OCI-LY1 (cell line): ENCODE data around the gene PRCP.

Source experiments
- CTCF ChIP-seq: fragments of 200-600 bp; sonication (generic), shearing (Covaris generic); IDR thresholded peaks from 2 replicates; pipeline ENCODE4 v1.5.1; 2017; ENCODE audit warnings: mild to moderate bottlenecking, antibody characterized with exemption, low read length, moderate library complexity, mixed read lengths
- EZH2 ChIP-seq: fragments of 200-600 bp; sonication (generic), shearing (Covaris generic); IDR thresholded peaks from 2 replicates; pipeline ENCODE4 v1.8.0; 2017; ENCODE audit warnings: borderline replicate concordance, mixed run types, mild to moderate bottlenecking, antibody characterized with exemption, low read length, moderate library complexity, mixed read lengths

GRCh38 chr11:82865841-82866240 lies 34.4 kb downstream of the PRCP start:
- TF ChIP-seq CTCF (no peak), EZH2 (no peak)
